SK-N-SH treated with all-trans-retinoic acid at 6 μM for 48 hours (cell line): Measurements from ENCODE around the gene SPTBN4.

Experiments
- ATAC-seq: fragments of 200-7000 bp; cut with Tn5 transposase; 3 replicates; pipeline ENCODE4 v1.9.1; 2020; ENCODE audit warnings: mild to moderate bottlenecking, moderate library complexity
- ARNTL ChIP-seq: fragments of 450-650 bp; formaldehyde crosslinking; IDR thresholded peaks from 2 replicates; pipeline ENCODE4 v1.5.0; 2020; ENCODE audit warnings: low read depth, mild to moderate bottlenecking, moderate library complexity, borderline replicate concordance
- BACH2 ChIP-seq: fragments of 250-450 bp; sonication (Bioruptor Pico); IDR thresholded peaks from 2 replicates; pipeline ENCODE4 v1.9.0; 2021; ENCODE audit warnings: mild to moderate bottlenecking, borderline replicate concordance
- CSDC2 ChIP-seq: fragments of 250-450 bp; sonication (Bioruptor Pico); IDR thresholded peaks from 2 replicates; pipeline ENCODE4 v1.5.0; 2020; ENCODE audit warnings: mild to moderate bottlenecking, moderate library complexity
- CSRNP3 ChIP-seq: fragments of 250-450 bp; sonication (Bioruptor Pico); IDR thresholded peaks from 2 replicates; pipeline ENCODE4 v1.5.1; 2021; ENCODE audit warnings: mild to moderate bottlenecking, moderate library complexity
- ESRRG ChIP-seq: fragments of 250-450 bp; sonication (Bioruptor Pico); IDR thresholded peaks from 2 replicates; pipeline ENCODE4 v1.6.1; 2021; ENCODE audit warnings: mild to moderate bottlenecking
- GLIS3 ChIP-seq: fragments of 250-450 bp; sonication (Bioruptor Pico); IDR thresholded peaks from 2 replicates; pipeline ENCODE4 v1.5.0; 2020; ENCODE audit warnings: mild to moderate bottlenecking, moderate library complexity
- ISL1 ChIP-seq: fragments of 250-450 bp; sonication (Bioruptor Pico); IDR thresholded peaks from 2 replicates; pipeline ENCODE4 v2.1.2; 2022; ENCODE audit warnings: mild to moderate bottlenecking, moderate library complexity
- OSR1 ChIP-seq: fragments of 250-450 bp; sonication (Bioruptor Pico); IDR thresholded peaks from 2 replicates; pipeline ENCODE4 v1.8.0; 2022; ENCODE audit warnings: moderate library complexity, mild to moderate bottlenecking, inconsistent platforms
- PATZ1 ChIP-seq: fragments of 250-450 bp; sonication (Bioruptor Pico); IDR thresholded peaks from 2 replicates; pipeline ENCODE4 v1.8.0; 2020; ENCODE audit warnings: mild to moderate bottlenecking, moderate library complexity, borderline replicate concordance
- POU6F1 ChIP-seq: fragments of 250-450 bp; sonication (Bioruptor Pico); IDR thresholded peaks from 2 replicates; pipeline ENCODE4 v1.8.0; 2021; ENCODE audit warnings: low read depth, mild to moderate bottlenecking, moderate library complexity, borderline replicate concordance
- PPARA ChIP-seq: fragments of 250-450 bp; sonication (Bioruptor Pico); IDR thresholded peaks from 2 replicates; pipeline ENCODE4 v1.5.0; 2020; ENCODE audit warnings: mild to moderate bottlenecking, borderline replicate concordance
- SNAI2 ChIP-seq: fragments of 250-450 bp; sonication (Bioruptor Pico); IDR thresholded peaks from 2 replicates; pipeline ENCODE4 v1.5.0; 2020; ENCODE audit warnings: mild to moderate bottlenecking, moderate library complexity
- TCF4 ChIP-seq: fragments of 250-450 bp; sonication (Bioruptor Pico); IDR thresholded peaks from 2 replicates; pipeline ENCODE4 v1.8.0; 2021; ENCODE audit warnings: mild to moderate bottlenecking, moderate library complexity, borderline replicate concordance
- TOX ChIP-seq: fragments of 250-450 bp; sonication (Bioruptor Pico); IDR thresholded peaks from 2 replicates; pipeline ENCODE4 v1.8.0; 2021; ENCODE audit warnings: mild to moderate bottlenecking, moderate library complexity, borderline replicate concordance
- TSHZ2 ChIP-seq: fragments of 250-450 bp; sonication (Bioruptor Pico); IDR thresholded peaks from 2 replicates; pipeline ENCODE4 v1.5.0; 2020; ENCODE audit warnings: mild to moderate bottlenecking, moderate library complexity
- ZC3H10 ChIP-seq: fragments of 250-450 bp; sonication (Bioruptor Pico); IDR thresholded peaks from 2 replicates; pipeline ENCODE4 v1.5.1; 2021; ENCODE audit warnings: mild to moderate bottlenecking, moderate library complexity
- ZFP3 ChIP-seq: fragments of 250-450 bp; sonication (Bioruptor Pico); IDR thresholded peaks from 2 replicates; pipeline ENCODE4 v1.5.0; 2020; ENCODE audit warnings: mild to moderate bottlenecking, moderate library complexity
- ZFP30 ChIP-seq: fragments of 450-650 bp; formaldehyde crosslinking; IDR thresholded peaks from 2 replicates; pipeline ENCODE4 v1.5.0; 2022; ENCODE audit warnings: mild to moderate bottlenecking, moderate library complexity
- ZNF565 ChIP-seq: fragments of 450-650 bp; formaldehyde crosslinking; conservative IDR thresholded peaks from 2 replicates; pipeline ENCODE4 v1.5.0; 2020; ENCODE audit warnings: low read depth, mild to moderate bottlenecking, moderate library complexity
- ZNF8 ChIP-seq: fragments of 450-650 bp; formaldehyde crosslinking; IDR thresholded peaks from 2 replicates; pipeline ENCODE4 v1.5.0; 2020; ENCODE audit warnings: mild to moderate bottlenecking, moderate library complexity
- TF ChIP-seq, protein P1 (sequence below): fragments of 250-450 bp; sonication (Bioruptor Pico); IDR thresholded peaks from 2 replicates; pipeline ENCODE4 v1.5.1; 2020; ENCODE audit warnings: low read depth, mild to moderate bottlenecking, moderate library complexity

SPTBN4 gene

DNA sequence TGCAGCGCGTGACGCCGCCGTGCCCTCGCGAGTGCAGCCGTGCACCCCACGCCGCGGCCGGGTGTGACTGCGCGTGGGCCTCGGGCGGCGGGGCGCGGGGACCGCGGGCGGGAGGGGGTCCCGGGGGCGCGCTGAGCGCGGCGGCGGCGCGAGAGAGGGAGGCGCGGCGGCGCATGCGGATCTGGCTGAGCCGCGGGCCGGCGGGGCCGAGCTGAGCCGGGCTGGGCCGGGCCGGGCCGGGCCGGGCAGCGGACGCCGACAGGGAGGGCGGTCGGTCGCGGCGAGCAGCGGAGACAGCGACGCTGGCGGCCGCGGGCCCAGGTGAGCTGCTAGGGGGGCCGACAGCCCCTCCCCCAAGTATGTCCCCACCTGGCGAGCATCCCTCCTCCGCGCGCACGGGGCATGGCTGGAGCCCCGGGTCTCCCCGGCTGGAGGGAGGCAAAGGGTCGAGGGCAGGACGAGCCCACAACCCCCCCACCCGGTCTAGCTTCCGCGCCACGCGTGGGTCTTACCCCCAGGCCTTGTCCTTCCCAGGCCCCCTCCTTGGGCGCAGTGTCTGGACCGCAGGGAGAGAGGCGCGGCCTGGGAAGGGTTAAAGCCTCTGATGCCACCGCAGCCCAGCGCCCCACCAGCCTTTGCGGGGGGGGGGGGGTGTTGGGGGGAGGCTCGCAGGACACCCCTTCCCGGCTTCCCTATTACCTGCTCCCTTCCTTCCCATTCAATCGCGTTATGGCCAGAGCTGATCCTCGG lies at the start of gene SPTBN4:
SPTBN4 (plus strand) TSS at position 17 of the 750 bp plus-strand sequence. CDS start 5,621 bp downstream, outside the sequence.
- no peak for ATAC-seq

GRCh38 chr19:40417643-40417981 lies 49.2 kb upstream of the SPTBN4 start:
- ATAC-seq, result no peak
- TF ChIP-seq SNAI2 (CRISPR knock-in tag), result no peak
- no peak for TF ChIP-seq OSR1 (CRISPR knock-in tag)
- no peak for TF ChIP-seq POU6F1
- TF ChIP-seq BACH2 (CRISPR knock-in tag), result no peak
- TF ChIP-seq, protein P1, sequence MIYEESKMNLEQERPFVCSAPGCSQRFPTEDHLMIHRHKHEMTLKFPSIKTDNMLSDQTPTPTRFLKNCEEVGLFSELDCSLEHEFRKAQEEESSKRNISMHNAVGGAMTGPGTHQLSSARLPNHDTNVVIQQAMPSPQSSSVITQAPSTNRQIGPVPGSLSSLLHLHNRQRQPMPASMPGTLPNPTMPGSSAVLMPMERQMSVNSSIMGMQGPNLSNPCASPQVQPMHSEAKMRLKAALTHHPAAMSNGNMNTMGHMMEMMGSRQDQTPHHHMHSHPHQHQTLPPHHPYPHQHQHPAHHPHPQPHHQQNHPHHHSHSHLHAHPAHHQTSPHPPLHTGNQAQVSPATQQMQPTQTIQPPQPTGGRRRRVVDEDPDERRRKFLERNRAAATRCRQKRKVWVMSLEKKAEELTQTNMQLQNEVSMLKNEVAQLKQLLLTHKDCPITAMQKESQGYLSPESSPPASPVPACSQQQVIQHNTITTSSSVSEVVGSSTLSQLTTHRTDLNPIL (CRISPR knock-in tag), result no peak
- TF ChIP-seq GLIS3 (CRISPR knock-in tag), result no peak
- no peak for TF ChIP-seq ISL1 (CRISPR knock-in tag)
- no peak for TF ChIP-seq TOX (CRISPR knock-in tag)
- TF ChIP-seq PPARA (CRISPR knock-in tag), result no peak
- no peak for TF ChIP-seq ZNF8 (CRISPR knock-in tag)

More for the DNA sequence above, at the start of gene SPTBN4:
- TF ChIP-seq TSHZ2 (CRISPR knock-in tag) (no peak), OSR1 (CRISPR knock-in tag) (no peak), ZNF565 (CRISPR knock-in tag) (no peak), PATZ1 (CRISPR knock-in tag) (no peak), PPARA (CRISPR knock-in tag) (no peak), BACH2 (CRISPR knock-in tag) (no peak), ZC3H10 (CRISPR knock-in tag) (no peak), SNAI2 (CRISPR knock-in tag) (no peak), ESRRG (CRISPR knock-in tag) (no peak), ZFP30 (CRISPR knock-in tag) (no peak), ZNF8 (CRISPR knock-in tag) (no peak), CSRNP3 (CRISPR knock-in tag) (no peak), CSDC2 (no peak), ARNTL (CRISPR knock-in tag) (no peak), ZFP3 (CRISPR knock-in tag) (no peak), TCF4 (no peak), POU6F1 (no peak)
